GM18502 (cell line): ENCODE results near the gene ALPL.

ENCODE experiments used
- ATAC-seq: cut with Tn5 transposase; IDR thresholded peaks from one replicate; pipeline ENCODE4 v1.9.1; 2021; ENCODE audit warnings: mild to moderate bottlenecking; ENCODE audit not compliant: unreplicated experiment, poor library complexity

ALPL gene

DNA sequence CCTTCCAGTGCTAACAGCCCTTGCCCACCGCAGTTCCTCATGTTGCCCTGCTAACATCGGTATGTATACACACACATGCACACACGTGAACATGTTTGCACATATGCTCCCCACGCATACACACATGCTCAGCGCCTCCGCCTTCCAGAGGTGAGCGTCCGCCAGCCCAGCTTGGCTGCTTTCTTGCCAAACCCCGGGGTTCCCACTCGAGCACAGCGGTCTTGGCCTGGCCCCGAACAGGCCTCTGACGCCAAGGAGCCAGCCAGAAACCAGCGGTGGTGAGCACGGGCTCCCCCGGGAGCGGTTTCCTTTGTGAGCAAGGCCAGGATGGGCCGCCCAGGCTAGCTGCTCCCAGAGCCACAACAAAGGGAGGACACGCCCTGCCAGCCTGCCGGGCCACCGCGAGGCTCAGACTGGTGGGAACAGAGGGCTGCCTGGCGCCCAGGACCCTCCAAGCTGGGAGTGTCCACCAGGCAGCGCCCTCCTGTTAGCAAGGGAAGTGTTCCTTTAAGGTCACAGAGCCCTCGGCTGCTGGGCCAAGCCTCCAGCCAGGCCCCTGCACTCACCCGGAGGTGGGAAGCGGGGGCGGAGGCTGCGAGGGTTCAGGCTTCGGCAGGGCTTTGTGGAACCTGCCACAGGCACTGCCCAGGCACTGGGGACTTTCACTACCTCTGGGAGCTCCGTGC is 65.4 kb downstream of the ALPL start:
- no peak for ATAC-seq

DNA sequence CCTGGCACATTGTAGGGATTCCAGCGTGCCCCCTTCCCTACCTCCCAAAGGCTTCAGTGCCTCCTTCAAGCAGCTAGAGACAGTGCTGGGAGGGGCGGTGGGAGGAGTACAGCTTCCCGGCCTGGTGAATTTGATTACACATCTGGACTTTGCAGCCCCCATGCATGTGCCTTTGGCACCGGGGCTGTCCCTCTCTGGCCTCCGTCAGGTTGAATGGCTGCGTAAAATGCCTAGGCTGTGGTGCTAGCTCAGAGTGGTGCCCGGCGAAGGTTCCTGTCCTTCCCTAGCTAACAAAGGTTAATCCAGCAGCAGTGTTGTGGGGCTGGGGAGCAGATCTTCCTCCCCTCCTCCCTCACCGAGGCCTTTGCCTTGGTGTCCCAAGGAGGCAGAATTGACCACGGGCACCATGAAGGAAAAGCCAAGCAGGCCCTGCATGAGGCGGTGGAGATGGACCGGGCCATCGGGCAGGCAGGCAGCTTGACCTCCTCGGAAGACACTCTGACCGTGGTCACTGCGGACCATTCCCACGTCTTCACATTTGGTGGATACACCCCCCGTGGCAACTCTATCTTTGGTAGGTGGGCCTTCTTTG is 66.2 kb downstream of the ALPL start:
- ATAC-seq, result no peak

DNA sequence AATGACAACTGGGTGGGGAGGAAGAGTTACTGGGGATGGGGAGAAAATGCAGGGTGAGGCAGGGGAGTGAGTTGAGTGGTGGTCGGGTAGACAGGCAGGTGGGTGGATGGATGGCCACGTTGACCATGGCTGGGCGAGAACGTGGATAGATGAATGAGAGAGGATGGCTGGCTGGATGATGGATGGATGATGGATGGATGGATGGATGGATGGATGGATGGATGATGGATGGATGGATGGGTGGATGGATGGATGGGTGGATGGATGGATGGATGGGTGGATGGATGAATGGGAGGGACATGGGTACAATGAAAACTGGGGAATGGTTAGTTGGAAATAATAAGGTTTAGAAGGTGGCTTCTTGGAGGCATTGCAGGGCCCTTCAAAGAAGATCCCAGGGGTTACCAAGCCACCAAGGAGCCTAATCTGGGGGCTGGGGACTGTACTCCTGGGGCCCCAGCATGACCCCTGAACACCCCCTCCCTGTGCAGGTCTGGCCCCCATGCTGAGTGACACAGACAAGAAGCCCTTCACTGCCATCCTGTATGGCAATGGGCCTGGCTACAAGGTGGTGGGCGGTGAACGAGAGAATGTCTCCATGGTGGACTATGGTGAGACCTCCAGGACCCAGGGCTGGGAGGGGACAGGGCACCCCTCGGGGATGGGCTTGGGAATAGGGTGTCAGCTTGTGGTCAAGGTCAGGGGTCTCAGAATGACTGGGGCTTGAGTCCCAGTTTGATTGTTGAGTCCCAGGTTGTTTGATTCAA is 67.0 kb downstream of the ALPL start:
- ATAC-seq, result no peak

DNA sequence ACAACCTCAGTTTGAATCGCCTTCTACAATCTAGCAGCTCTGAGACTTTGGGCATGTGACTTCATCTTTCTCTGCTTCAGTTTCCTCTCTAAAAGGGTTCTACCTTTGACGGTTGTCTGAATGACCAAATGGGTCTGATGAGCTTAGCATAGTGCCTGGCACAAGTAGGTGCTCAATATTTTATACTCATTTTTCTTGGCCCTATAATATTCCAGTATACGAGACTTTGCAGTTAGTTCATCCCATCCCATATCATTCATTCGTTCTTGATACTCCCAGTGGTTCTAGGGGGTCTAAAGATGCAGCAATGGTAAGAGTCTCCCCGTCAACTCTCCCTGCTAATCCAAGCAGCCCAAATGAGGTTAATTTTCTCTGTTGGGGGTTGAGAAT is 67.6 kb downstream of the ALPL start:
- ATAC-seq, result no peak

DNA sequence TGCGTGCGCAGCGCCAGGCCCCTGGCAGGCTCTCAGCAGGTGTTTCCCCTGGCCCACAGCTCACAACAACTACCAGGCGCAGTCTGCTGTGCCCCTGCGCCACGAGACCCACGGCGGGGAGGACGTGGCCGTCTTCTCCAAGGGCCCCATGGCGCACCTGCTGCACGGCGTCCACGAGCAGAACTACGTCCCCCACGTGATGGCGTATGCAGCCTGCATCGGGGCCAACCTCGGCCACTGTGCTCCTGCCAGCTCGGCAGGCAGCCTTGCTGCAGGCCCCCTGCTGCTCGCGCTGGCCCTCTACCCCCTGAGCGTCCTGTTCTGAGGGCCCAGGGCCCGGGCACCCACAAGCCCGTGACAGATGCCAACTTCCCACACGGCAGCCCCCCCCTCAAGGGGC is 68.1 kb downstream of the ALPL start:
- ATAC-seq, result no peak

DNA sequence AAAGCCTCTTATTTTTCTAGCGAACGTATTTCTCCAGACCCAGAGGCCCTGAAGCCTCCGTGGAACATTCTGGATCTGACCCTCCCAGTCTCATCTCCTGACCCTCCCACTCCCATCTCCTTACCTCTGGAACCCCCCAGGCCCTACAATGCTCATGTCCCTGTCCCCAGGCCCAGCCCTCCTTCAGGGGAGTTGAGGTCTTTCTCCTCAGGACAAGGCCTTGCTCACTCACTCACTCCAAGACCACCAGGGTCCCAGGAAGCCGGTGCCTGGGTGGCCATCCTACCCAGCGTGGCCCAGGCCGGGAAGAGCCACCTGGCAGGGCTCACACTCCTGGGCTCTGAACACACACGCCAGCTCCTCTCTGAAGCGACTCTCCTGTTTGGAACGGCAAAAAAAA is 68.7 kb downstream of the ALPL start:
- ATAC-seq, result no peak

DNA sequence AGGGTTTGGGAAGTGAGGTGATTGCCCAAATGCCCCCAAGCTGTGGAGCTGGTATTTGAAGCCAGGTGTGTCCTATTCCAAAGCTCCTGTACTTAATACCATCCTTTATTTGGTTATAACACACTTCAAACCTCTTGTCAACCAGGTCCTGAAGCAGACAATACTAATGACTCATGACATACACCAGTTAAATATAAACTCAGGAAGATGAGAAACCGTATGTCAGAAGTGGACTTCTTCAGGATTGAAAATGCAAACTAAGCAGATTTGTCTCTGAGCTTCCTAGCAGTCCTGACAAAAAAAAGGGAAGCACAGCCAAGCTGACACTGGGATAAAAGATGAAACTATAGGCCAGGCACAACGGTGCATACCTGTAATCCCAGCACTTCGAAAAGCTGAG is 70.6 kb downstream of the ALPL start:
- ATAC-seq, result no peak

DNA sequence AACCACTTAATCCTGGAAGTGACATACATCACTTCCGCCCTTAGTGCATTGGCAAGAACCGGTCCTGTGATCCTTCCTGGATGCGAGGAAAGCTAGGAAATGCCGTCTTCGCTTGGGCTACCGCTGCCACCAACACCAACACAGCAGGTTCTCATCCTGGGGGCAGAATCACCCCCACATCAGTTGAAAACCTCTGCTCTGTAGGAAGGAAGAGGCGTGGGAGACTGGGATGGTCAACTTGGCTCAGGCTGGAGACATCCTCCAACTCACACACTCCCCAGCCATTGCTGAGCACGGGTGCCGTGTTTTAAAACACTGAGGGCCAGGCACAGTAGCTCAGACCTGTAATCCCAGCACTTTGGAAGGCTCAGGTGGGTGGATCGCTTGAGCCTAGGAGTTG is 74.9 kb downstream of the ALPL start:
- no peak for ATAC-seq

DNA sequence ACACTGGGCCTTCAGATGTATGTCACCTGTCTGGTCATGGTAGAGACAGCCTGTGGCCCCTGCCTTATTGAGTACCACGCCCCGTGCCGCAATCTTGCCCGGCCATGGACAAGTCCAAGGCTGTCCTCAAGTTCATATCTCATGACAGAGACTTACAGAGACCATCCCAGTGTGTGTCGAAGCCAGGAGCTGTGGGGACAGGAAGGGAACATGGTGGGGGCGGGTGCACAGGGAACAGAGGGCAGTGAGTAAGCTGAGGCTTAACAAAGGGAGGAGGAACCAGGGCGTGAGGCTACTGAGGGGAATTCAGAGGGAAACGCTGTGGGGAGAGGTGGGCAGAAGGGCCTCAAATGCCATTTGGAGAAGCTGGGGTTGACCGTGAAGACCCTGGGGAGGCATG is 75.8 kb downstream of the ALPL start:
- ATAC-seq, result no peak

DNA sequence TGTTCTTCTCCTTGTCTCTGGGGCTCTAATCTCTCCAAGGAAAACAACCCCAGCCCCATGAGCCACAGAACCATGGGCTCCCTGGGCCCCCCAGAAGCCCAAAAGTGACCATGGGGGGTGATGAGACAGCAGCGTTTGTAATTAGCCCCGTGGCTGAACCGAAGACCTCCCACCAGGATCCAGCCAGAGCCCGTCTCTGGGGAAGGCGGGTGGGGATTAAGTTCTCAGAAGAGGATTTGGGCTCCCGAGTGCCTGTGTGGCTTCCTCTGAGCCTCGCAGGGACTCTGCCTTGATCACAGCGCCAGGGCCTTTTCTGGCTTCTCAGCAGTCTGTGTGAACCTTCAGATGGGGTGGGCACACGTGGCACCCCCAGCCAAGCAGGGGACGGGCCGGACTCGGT is 77.0 kb downstream of the ALPL start:
- no peak for ATAC-seq

DNA sequence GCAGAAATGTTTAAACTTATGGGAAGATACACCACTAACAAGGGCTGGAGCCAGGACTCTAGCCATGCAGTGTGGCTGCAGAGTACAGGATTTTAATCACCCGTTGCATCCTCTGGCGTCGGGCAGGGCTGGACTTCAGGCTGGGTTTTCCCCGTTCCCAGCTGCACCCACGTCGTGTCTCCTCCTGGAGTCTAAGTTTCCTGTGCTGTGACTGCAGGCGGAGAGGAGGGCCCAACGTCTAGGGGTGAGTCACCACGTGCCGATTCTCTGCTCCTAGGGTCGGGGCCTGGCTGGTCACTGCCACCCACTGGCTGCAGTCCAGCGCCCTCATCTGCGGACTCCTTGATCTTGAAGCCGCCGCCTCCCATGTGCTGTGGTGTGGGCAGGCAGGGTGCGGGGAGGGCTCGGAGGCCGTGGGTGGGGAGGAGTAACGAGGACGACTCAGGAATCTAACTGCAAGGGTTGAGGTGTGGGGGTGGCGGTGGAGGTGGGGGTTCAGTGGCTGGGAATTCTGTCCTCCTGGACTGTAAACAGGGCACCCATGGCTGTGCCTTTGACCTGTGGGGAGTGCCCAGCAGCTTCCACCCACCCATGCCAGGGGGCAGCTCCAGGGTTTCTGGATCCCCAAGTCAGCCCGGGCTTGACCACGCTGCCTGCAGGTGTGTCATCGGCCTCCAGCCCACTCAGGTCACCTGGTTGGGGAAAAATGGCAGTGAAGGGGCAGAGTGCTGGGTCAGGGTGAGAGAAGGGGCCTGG is 77.8 kb downstream of the ALPL start:
- ATAC-seq, result no peak

DNA sequence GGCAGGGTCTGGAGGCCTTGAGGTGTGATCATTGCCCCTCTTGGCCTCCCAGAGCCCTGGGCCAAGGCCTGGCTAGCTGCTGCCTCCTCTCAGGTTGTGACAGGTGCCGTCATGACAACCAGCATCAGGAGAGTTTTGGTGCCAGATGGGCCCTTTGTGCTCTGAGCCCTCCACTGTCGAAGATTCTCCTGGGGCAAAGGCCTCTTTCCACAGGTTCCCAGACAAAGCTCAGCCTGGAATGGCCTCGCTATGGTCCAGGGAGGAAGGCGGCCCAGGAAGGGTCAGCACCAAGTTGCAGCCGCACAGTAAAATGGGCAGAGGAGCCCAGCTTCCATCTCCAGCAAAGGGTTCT is 78.4 kb downstream of the ALPL start:
- ATAC-seq, result no peak

DNA sequence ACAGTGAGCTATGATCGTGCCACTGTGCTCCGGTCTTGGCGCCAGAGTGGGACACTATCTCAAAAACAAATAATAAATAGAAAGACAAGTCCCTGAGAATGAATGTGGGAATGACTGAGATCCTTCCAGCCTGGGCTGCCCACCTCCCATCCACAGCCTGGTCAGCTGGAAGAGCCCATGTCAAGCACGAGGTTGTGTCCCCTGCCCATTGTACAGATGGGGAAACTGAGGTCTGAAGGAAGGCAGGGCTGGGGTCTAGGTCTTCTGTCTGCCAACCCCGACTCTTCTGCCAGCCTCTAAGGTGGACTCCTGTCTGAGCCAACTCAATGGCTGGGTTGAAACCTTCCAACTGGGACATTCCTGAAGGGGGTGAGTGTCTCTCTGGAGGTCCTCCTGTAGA is 80.4 kb downstream of the ALPL start:
- ATAC-seq, result no peak

DNA sequence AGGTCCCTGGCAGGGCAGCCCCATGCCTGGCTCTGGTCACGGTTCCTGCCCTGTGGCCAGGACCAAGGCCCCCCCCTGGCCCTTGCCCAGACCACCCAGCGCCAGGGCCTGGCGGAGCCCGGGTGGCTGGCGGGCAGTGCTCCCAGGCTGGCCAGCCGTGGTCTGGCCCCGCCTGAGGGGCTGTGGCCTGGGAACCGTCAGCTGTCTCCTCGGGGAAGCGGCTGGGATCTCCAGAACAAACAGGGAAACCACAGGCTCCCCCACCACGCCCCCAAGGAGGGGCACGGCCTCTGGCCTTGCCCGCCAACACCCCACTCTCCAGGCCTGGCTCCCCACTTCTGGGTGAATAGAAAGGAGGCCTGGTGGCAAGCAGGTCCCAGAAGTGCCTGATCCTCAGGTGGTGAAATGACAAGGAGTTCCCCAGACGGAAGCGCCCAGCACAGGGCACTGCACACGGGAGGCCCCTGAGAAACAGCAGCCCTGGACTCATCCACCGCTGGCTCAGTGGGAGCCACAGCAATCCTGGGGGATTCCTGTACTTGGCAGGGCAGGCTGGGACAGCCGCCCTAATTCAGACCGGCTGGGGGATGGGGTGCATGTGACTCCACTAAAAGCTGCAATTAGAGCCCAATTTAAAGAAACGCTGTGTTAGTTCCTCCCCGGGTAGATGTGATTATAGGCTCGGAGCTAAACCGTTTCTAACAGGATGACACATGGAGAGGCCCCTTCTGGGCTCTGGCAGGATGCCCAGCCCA is 81.1 kb downstream of the ALPL start:
- no peak for ATAC-seq

DNA sequence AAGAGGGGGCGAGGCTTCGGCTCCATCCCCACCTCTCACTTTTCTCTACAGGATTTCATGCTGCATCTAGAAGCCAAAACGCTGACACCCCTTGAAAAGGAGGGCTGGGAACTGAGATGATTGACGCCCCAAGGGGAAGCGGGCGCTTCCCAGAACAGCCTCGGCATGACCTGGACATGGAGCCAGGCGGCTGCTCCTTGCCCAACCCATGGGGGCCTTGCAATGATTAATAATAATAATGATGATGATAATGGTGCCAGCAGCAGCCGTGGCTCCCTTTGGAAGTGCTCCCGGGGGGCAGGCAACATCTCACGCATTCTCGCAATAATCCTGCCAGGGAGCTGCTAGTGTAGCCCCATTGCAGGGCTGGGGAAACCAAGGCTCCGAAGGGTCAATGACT is 81.7 kb downstream of the ALPL start:
- no peak for ATAC-seq

DNA sequence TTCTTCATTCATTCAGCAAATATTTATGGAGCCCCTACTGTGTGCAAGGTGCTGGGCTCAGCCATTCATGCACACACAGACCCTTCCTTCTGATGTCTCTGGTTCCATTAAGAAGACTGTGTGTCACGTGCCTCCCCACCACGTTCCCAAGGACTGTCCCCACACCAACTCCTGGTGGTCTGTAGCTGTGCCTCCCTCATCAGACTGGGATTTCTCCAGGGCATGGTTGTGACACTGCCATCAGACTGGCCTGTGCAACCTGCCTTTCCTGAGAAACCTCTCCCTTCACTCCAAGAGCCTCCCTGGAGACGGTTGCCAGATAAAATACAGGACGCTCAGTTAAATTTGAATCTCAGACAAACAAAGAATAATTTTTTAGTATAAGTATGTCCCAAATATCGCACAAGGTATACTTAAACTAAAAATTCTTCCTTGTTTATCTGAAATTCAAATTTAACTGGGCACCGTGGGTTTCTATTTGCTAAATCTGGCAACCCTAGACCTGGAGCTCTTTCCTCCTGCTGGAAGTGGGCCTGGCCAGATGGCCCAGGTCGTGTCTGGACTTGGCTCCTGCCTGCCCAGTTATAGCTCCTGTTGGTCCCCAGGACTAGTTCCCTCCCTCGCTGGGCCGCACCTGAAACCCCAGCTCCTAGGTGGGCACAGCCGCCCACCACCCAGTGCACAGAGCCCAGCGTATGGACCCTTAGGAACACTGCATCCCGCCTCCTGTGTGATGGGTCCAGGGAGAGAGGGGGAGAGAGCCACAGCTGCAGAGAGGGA is 83.1 kb downstream of the ALPL start:
- no peak for ATAC-seq

DNA sequence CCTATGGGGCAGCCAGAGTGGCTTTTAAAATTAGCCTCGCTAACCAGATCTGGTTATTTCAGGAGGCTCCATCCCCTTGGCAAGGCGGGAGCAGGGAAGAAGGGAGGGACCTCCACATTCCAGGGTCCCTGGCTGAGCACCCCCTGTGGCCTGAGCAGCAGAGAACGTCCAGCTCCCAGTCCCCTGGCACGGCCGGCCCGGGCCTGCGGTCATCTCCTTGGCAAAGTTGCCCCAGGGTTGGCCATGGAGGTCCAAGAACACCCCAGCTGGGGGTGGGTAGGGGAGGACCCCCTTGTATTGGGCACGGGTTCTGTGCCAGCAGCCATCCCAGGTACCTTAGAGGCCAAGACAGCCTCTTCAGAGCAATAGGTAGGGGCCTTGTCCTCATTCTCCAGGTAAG is 84.0 kb downstream of the ALPL start:
- ATAC-seq, result no peak

DNA sequence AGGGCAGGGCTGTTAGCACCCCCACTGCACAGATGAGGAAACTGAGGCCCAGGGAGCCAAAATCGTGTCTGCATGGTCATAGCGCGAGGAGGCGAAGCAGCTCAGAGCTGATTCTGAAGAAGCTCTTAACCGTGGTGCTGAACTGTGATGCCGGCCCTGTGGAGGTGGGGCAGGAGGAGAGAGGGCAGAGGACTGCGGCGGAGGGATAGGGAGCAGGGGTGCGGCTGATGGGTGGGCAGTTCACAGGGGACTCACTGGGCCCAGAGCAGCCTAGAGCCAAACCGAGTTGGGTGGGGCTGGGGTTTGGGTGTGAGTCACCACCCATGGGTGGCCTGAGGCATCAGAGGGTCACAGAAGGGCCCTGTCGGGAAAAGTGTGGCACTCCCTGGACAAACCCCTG is 85.3 kb downstream of the ALPL start:
- no peak for ATAC-seq

DNA sequence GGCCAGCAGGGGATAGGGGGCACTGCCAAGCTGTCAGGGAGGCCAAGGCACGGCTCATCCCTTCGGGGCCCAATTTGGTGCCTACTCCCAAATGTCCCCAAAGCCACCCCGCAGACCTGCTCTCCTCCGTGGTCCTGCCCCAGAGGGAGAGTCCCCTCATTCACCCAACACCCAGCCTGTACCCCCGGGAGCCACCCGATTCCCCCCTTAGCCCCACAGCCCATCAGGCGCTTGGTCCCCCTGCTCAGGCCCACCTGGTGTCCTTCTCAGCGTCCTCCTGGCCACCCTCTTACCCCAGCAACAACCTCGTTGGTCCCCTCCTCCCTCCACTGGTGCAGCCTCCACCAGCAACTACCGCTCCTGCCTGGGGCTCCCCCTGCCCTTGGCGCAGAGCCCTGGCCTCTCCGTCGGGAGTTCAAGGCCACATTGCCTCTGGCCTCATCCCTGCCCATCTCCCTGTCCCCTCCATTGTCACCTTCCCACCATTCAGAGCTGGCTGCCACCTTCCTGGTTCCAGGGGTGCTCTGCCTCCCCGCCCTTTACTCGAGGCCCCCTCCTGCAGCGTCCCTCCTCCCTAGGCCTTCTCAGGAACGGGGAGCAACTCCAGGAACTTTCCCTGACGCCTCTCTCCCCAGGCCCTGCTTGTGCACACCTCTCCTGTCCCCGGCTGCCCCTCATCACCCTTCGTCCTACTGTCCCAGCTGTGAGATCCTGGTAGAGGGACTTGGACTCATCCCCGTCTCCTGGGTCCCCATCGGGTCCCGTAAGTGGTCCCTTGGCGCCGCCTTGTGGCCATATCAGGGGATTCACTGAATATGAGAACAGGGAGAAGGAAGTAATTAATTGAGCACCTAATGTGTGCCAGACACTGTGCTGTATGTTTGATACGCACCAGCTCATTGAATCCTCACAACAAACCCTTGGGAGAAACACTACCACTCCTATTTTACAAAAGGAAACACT is 86.0 kb downstream of the ALPL start:
- no peak for ATAC-seq
